SK-N-SH (cell line): Measurements from ENCODE around the gene FDXR. TPM values are rescaled to one million over a fixed set of nuclear protein-coding genes. Genes with fewer than 3 reads are reported as not detected.

Experiments used
- CTCF ChIA-PET: fragments of 300-600, 350-600 bp; formaldehyde crosslinking; extraction: SDS; loops from one replicate; lab custom pipeline; 2021; lab: Yijun Ruan, JAX
- POLR2A ChIA-PET: fragments of 350-600 bp; sonication (Branson Sonifier 250); formaldehyde crosslinking; extraction: SDS; loops from one replicate; lab custom pipeline; 2020; ENCODE audit warnings: antibody characterized with exemption, inconsistent platforms; lab: Yijun Ruan, JAX
- DNase-seq: peaks from one replicate; pipeline ENCODE4 v3.0.0; 2012
- H2AFZ ChIP-seq: fragments of 200-600 bp; sonication (generic); 2 replicates; pipeline ENCODE4 v1.8.1; 2016; ENCODE audit warnings: antibody characterized with exemption, mild to moderate bottlenecking, low read depth
- H3F3A ChIP-seq: fragments of 200-600 bp; sonication (generic); replicated peaks from 2 replicates; pipeline ENCODE3; 2016; ENCODE audit warnings: antibody characterized with exemption, mild to moderate bottlenecking; ENCODE audit not compliant: insufficient read depth
- H3K27ac ChIP-seq, 2 experiments: fragments of 200-500 bp in 1 of 2; fragments of 200-600 bp in 1 of 2; sonication (Bioruptor generic) in 1 of 2; sonication (generic), shearing (Covaris generic) in 1 of 2; 2 replicates each; pipeline versions ENCODE4 v1.5.1 to v1.6.1; 2014 to 2016; ENCODE audit warnings: low read depth in 2 of 2, inconsistent platforms in 1 of 2, low read length in 1 of 2, mild to moderate bottlenecking in 1 of 2, mixed read lengths in 1 of 2
- H3K27me3 ChIP-seq: fragments of 200-600 bp; sonication (generic), shearing (Covaris generic); 2 replicates; pipeline ENCODE4 v1.6.1; 2016; ENCODE audit warnings: mixed run types; ENCODE audit not compliant: insufficient read depth
- H3K36me3 ChIP-seq, 2 experiments: fragments of 200-500 bp in 1 of 2; fragments of 200-600 bp in 1 of 2; sonication (Bioruptor generic) in 1 of 2; sonication (generic) in 1 of 2; replicated peaks in 1 of 2; 2 replicates each; pipeline versions ENCODE3 to v1.5.1; 2014 to 2016; ENCODE audit warnings: low read length in 1 of 2, mild to moderate bottlenecking in 1 of 2; ENCODE audit not compliant: insufficient read depth in 2 of 2, control insufficient read depth in 1 of 2
- H3K4me1 ChIP-seq, 2 experiments: fragments of 200-500 bp in 1 of 2; fragments of 200-600 bp in 1 of 2; sonication (Bioruptor generic) in 1 of 2; sonication (generic), shearing (Covaris generic) in 1 of 2; 2 replicates each; pipeline versions ENCODE4 v1.5.1 to v1.6.1; 2014 to 2016; ENCODE audit warnings: low read depth in 1 of 2, low read length in 1 of 2, mixed run types in 1 of 2; ENCODE audit not compliant: insufficient read depth in 2 of 2, control insufficient read depth in 1 of 2
- H3K4me2 ChIP-seq: fragments of 200-600 bp; sonication (generic), shearing (Covaris generic); 2 replicates; pipeline ENCODE4 v1.6.1; 2017; ENCODE audit warnings: mixed run types
- H3K4me3 ChIP-seq, 2 experiments: fragments of 200-500 bp in 1 of 2; fragments of 200-600 bp in 1 of 2; sonication (Bioruptor generic) in 1 of 2; sonication (generic), shearing (Covaris generic) in 1 of 2; 2 replicates each; pipeline versions ENCODE4 v1.5.1 to v1.8.1; 2014 to 2016; ENCODE audit warnings: low read depth in 2 of 2, inconsistent platforms in 1 of 2, low read length in 1 of 2, mild to moderate bottlenecking in 1 of 2, mixed read lengths in 1 of 2, moderate library complexity in 1 of 2
- H3K79me2 ChIP-seq: fragments of 200-600 bp; sonication (generic); 2 replicates; pipeline ENCODE4 v1.8.1; 2017; ENCODE audit warnings: mild to moderate bottlenecking; ENCODE audit not compliant: insufficient read depth
- H3K9ac ChIP-seq: fragments of 200-600 bp; sonication (generic); 2 replicates; pipeline ENCODE4 v1.6.1; 2017; ENCODE audit warnings: mixed run types
- H3K9me2 ChIP-seq: fragments of 200-600 bp; sonication (generic); 2 replicates; pipeline ENCODE4 v1.6.1; 2017; ENCODE audit warnings: mixed run types
- H3K9me3 ChIP-seq: fragments of 200-600 bp; sonication (generic); 2 replicates; pipeline ENCODE4 v1.6.1; 2017; ENCODE audit warnings: mixed run types, mild to moderate bottlenecking, moderate library complexity
- H4K20me1 ChIP-seq: fragments of 200-600 bp; sonication (generic); 2 replicates; pipeline ENCODE4 v1.6.1; 2017; ENCODE audit warnings: mild to moderate bottlenecking, mixed run types; ENCODE audit not compliant: insufficient read depth
- FOSL2 ChIP-seq: IDR thresholded peaks from 2 replicates; pipeline ENCODE4 v1.4.0; 2012; ENCODE audit warnings: low read depth, mild to moderate bottlenecking, moderate library complexity, borderline replicate concordance
- FOXJ3 ChIP-seq: sonication (generic); formaldehyde crosslinking; IDR thresholded peaks from 2 replicates; pipeline ENCODE4 v1.5.1; 2020; ENCODE audit warnings: mild to moderate bottlenecking, missing genetic modification reagents
- GATA2 ChIP-seq: sonication (generic); formaldehyde crosslinking; IDR thresholded peaks from 2 replicates; pipeline ENCODE4 v1.5.0; 2020; ENCODE audit warnings: mild to moderate bottlenecking, missing genetic modification reagents
- IRF3 ChIP-seq: fragments of 150-350 bp; IDR thresholded peaks from 2 replicates; pipeline ENCODE4 v1.6.1; 2016; ENCODE audit warnings: mild to moderate bottlenecking, low read depth, low read length
- MAX ChIP-seq: IDR thresholded peaks from 2 replicates; pipeline ENCODE4 v1.4.0; 2012; ENCODE audit warnings: low read depth
- PBX3 ChIP-seq: IDR thresholded peaks from 2 replicates; pipeline ENCODE4; 2012
- RCOR1 ChIP-seq: fragments of 150-350 bp; IDR thresholded peaks from 2 replicates; pipeline ENCODE4 v1.6.1; 2017; ENCODE audit warnings: antibody characterized with exemption, low read length
- RFX5 ChIP-seq: IDR thresholded peaks from 2 replicates; pipeline ENCODE4 v1.6.1; 2012; ENCODE audit warnings: mild to moderate bottlenecking, improper control_type of control experiment, low read length
- SIN3A ChIP-seq: IDR thresholded peaks from 2 replicates; pipeline ENCODE4 v1.6.1; 2012; ENCODE audit warnings: low read depth, mild to moderate bottlenecking, low read length, moderate library complexity, borderline replicate concordance
- SMC3 ChIP-seq: IDR thresholded peaks from 2 replicates; pipeline ENCODE4 v1.6.1; 2012; ENCODE audit warnings: low read depth, low read length, improper control_type of control experiment
- TAF1 ChIP-seq: IDR thresholded peaks from 2 replicates; pipeline ENCODE4 v1.6.1; 2012; ENCODE audit warnings: low read depth, mild to moderate bottlenecking, low read length, moderate library complexity, borderline replicate concordance
- USF1 ChIP-seq: IDR thresholded peaks from 2 replicates; pipeline ENCODE4 v1.4.0; 2012; ENCODE audit warnings: low read depth, borderline replicate concordance
- YY1 ChIP-seq: IDR thresholded peaks from 2 replicates; pipeline ENCODE4 v1.4.0; 2012; ENCODE audit warnings: low read depth, mild to moderate bottlenecking
- WGBS: methylation state at CpG from one replicate; pipeline ENCODE4 v1.1.6; 2017; ENCODE audit warnings: low lambda C conversion rate; 5-methylcytosine and 5-hydroxymethylcytosine counted together
- polyA plus RNA-seq, 3 experiments: library from polyadenylated mRNA; depleted of rRNA; stranded (reverse); fragments of >200 nt; gene quantifications; 2 replicates each; pipeline ENCODE4 v1.2.3, GENCODE V29; 2012

Gene FDXR
- polyA plus RNA-seq, 1 of the 3 experiments (the other 2 are of a cell fraction): 86.7 TPM

GRCh38 chr17:74879308-74879707 lies 6.5 kb upstream of the FDXR start:
- POLR2A ChIA-PET: no interaction called here
- no peaks in the 10 kb centered on the region for H3K9me3 ChIP-seq

GRCh38 chr17:74878658-74879057 lies 5.9 kb upstream of the FDXR start:
- DNase-seq: no peak
- Histone ChIP-seq H3K4me3 (no peak overlapping the region), H3K9me3 (no peaks in the 10 kb centered on the region), H3K27me3 (peaks cover 11% of the 10 kb centered on the region; the same call in 1 of the 2 replicates), H3K9me2 (no peaks in the 10 kb centered on the region), H3K27ac (no peak overlapping the region), H3K36me3 (no peaks in the 10 kb centered on the region), H3K4me2 (no peak overlapping the region), H4K20me1 (no peaks in the 10 kb centered on the region), H3K79me2 (no peaks in the 10 kb centered on the region), H2AFZ (no peak overlapping the region), H3K4me1 (peaks cover 0 to 5% of the 10 kb centered on the region in 2 experiments; a peak in 2 of 4 replicates), H3F3A (no peaks in the 10 kb centered on the region), H3K9ac (no peak overlapping the region)
- TF ChIP-seq FOXJ3 (no peak), TAF1 (no peak), PBX3 (no peak)
- ChIA-PET CTCF (interaction anchor here (1.2 to 47.7 kb wide), 4 partner anchors 11 to 61 kb away, joined by 3 to 3869 read pairs (median 7); partner anchors contain the start of genes GRIN2C, NAT9, OTOP2 and OTOP3), POLR2A (no interaction called here)
- 53% methylated on average over 2 of the region's 2 CpGs for WGBS

More at GRCh38 chr17:74879308-74879707, 6.5 kb upstream of the FDXR start:
- no peak overlapping the region for H3K9ac ChIP-seq
- no peaks in the 10 kb centered on the region for H3K36me3 ChIP-seq
- H4K20me1 ChIP-seq: no peaks in the 10 kb centered on the region
- no peak overlapping the region for H2AFZ ChIP-seq
- TF ChIP-seq RCOR1 (no peak), FOSL2 (no peak), SIN3A (no peak), USF1 (no peak), IRF3 (no peak), MAX (no peak), YY1 (no peak), GATA2 (CRISPR knock-in tag) (no peak), SMC3 (no peak), RFX5 (no peak)
- TF ChIP-seq, all 33 proteins: peak for 0
- peaks cover 18% of the 10 kb centered on the region; the same call in 1 of the 2 replicates for H3K27me3 ChIP-seq
- no peak overlapping the region for H3K4me2 ChIP-seq
- H3F3A ChIP-seq: no peaks in the 10 kb centered on the region
- H3K4me1 ChIP-seq: no peaks in the 10 kb centered on the region
- CTCF ChIA-PET: interaction anchor here (1.5 to 47.7 kb wide), 3 partner anchors 44 to 78 kb away, joined by 4 to 3869 read pairs (median 8); partner anchors contain the start of genes GRIN2C, NAT9 and USH1G
- H3K9me2 ChIP-seq: no peaks in the 10 kb centered on the region
- 74% methylated on average over 16 of the region's 16 CpGs for WGBS
- H3K4me3 ChIP-seq: no peak overlapping the region
- H3K27ac ChIP-seq: no peak overlapping the region
- no peak for DNase-seq
- H3K79me2 ChIP-seq: no peaks in the 10 kb centered on the region
